ENCODE measurements around the gene RIOX2. TPM values are rescaled to one million over a fixed set of nuclear protein-coding genes. Genes with fewer than 3 reads are reported as not detected.

Gene RIOX2
- total and polyA plus RNA-seq, 12 donors: 8.4 to 48.0 (median 19.5) TPM

DNA sequence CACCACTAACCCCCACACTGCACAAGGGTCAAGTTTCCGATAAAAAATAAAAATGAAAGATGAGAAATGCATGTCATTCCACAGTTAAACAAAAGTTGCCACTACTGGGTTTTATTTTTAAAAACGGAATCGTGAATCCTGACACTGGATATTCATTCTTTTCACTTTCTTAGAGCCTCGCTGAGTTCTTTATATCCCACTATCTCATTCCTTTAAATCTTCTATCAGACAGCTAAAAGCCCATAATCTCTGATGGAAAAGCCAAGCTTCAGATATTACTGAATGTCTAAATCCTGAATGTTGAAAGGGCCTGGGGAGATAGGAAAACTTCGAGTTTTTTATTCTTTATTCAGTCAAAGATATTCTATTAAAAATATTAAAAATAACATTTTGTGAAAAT is 11.7 kb downstream of the RIOX2 start:
- no peak for TF ChIP-seq POLR2A (IDR thresholded peaks at IDR 0.05)
- TF ChIP-seq, protein P1, sequence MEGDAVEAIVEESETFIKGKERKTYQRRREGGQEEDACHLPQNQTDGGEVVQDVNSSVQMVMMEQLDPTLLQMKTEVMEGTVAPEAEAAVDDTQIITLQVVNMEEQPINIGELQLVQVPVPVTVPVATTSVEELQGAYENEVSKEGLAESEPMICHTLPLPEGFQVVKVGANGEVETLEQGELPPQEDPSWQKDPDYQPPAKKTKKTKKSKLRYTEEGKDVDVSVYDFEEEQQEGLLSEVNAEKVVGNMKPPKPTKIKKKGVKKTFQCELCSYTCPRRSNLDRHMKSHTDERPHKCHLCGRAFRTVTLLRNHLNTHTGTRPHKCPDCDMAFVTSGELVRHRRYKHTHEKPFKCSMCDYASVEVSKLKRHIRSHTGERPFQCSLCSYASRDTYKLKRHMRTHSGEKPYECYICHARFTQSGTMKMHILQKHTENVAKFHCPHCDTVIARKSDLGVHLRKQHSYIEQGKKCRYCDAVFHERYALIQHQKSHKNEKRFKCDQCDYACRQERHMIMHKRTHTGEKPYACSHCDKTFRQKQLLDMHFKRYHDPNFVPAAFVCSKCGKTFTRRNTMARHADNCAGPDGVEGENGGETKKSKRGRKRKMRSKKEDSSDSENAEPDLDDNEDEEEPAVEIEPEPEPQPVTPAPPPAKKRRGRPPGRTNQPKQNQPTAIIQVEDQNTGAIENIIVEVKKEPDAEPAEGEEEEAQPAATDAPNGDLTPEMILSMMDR (IDR thresholded peaks at IDR 0.05): no peak
- Histone ChIP-seq H3K27me3 (no peaks in the 10 kb centered on the region), H3K36me3 (replicated peaks in 1 of 2) (peaks cover 0 to 12% of the 10 kb centered on the region in 2 donors), H3K27ac (no peak overlapping the region), H3K4me1 (replicated peaks in 1 of 2) (no peaks in the 10 kb centered on the region), H3K4me3 (no peak overlapping the region), H3K9me3 (replicated peaks in 1 of 3) (no peaks in the 10 kb centered on the region)
- WGBS, 4 donors: 86 to 93% (median 90%) methylated on average over 5 of the region's 5 CpGs
- intact Hi-C loops (cut with DNase I): no loop called here
- no peak for DNase-seq

DNA sequence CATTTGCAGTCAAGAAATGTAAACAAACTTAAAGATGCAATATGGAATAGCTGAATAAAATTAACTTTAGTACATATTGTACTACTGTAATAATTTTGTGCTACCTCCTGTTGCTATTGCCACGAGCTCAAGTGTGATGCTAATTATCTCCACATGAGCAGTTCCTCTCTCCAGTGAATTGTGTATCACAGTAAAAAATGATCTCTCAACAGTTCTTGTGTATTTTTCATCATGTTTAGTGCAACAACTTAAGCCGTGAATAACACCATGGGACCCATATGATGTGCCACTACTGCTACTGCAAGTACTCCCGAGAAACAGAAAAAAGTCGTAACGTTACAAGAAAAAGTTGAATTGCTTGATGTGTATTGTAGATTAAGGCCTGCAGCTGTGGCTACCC is 12.4 kb downstream of the RIOX2 start:
- WGBS, 4 donors: 90 to 98% (median 95%) methylated on average over 5 of the region's 5 CpGs
- Histone ChIP-seq H3K27ac (no peak overlapping the region), H3K36me3 (replicated peaks in 1 of 2) (peaks cover 0 to 12% of the 10 kb centered on the region in 2 donors), H3K27me3 (no peaks in the 10 kb centered on the region), H3K4me3 (no peak overlapping the region), H3K9me3 (replicated peaks in 1 of 3) (no peaks in the 10 kb centered on the region), H3K4me1 (replicated peaks in 1 of 2) (no peaks in the 10 kb centered on the region)
- intact Hi-C loops (cut with DNase I): no loop called here
- TF ChIP-seq, protein P1 (IDR thresholded peaks at IDR 0.05): no peak
- TF ChIP-seq POLR2A (IDR thresholded peaks at IDR 0.05): no peak
- DNase-seq: no peak

- intact Hi-C loops (cut with DNase I): no loop called here
- TF ChIP-seq POLR2A (IDR thresholded peaks at IDR 0.05): no peak
- TF ChIP-seq, protein P1 (IDR thresholded peaks at IDR 0.05): no peak
- DNase-seq: no peak
- H3K9me3 ChIP-seq (replicated peaks in 1 of 3): no peaks in the 10 kb centered on the region
- no peaks in the 10 kb centered on the region for H3K4me1 ChIP-seq (replicated peaks in 1 of 2)
- WGBS, 4 donors: 94 to 98% (median 96%) methylated on average over 9 of the region's 9 CpGs
- H3K27me3 ChIP-seq: no peaks in the 10 kb centered on the region
- no peak overlapping the region for H3K27ac ChIP-seq
- no peak overlapping the region for H3K4me3 ChIP-seq
- peaks cover 0 to 20% of the 10 kb centered on the region in 2 donors for H3K36me3 ChIP-seq (replicated peaks in 1 of 2)
Measured at GRCh38 chr3:97958796-97959195, 13.4 kb downstream of the RIOX2 start.

DNA sequence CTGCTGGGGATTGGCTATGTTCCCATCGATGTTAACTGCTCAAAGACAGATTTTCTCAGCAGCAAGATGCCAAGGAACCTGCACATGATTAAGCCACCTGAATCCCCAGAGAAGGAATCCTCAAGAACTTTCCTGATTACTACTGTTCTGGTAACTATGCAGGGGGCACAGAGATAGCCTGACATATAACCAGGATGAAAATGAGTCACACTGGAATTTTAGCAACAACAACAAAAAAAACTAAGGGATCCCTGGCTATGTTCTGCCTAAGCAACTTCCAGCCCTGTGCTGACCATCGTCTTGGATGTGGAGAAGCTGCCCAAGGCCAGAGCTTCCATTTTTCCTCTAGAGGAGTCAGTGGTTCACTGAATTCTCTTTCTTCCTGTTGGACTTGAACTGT is 13.8 kb downstream of the RIOX2 start:
- DNase-seq: no peak
- H3K9me3 ChIP-seq (replicated peaks in 1 of 3): no peaks in the 10 kb centered on the region
- H3K27me3 ChIP-seq: no peaks in the 10 kb centered on the region
- H3K27ac ChIP-seq: no peak overlapping the region
- no peak overlapping the region for H3K4me3 ChIP-seq
- peaks cover 0 to 20% of the 10 kb centered on the region in 2 donors for H3K36me3 ChIP-seq (replicated peaks in 1 of 2)
- no peak for TF ChIP-seq POLR2A (IDR thresholded peaks at IDR 0.05)
- TF ChIP-seq, protein P1 (IDR thresholded peaks at IDR 0.05): no peak
- intact Hi-C loops (cut with DNase I): no loop called here
- 85 to 92% (median 89%) methylated on average over 2 of the region's 2 CpGs for WGBS, 4 donors
- no peaks in the 10 kb centered on the region for H3K4me1 ChIP-seq (replicated peaks in 1 of 2)
